Loucy (cell line): Measurements from ENCODE around the gene CKM.

ENCODE experiments used
- CTCF ChIP-seq: fragments of 200-600 bp; sonication (generic); conservative IDR thresholded peaks from 2 replicates; pipeline ENCODE4 v1.5.1; 2014; ENCODE audit warnings: mild to moderate bottlenecking, antibody characterized with exemption, low read length
- EZH2phosphoT487 ChIP-seq: fragments of 200-600 bp; IDR thresholded peaks from 2 replicates; pipeline ENCODE4 v1.6.1; 2018; ENCODE audit warnings: antibody characterized with exemption, mild to moderate bottlenecking, moderate library complexity, borderline replicate concordance

DNA sequence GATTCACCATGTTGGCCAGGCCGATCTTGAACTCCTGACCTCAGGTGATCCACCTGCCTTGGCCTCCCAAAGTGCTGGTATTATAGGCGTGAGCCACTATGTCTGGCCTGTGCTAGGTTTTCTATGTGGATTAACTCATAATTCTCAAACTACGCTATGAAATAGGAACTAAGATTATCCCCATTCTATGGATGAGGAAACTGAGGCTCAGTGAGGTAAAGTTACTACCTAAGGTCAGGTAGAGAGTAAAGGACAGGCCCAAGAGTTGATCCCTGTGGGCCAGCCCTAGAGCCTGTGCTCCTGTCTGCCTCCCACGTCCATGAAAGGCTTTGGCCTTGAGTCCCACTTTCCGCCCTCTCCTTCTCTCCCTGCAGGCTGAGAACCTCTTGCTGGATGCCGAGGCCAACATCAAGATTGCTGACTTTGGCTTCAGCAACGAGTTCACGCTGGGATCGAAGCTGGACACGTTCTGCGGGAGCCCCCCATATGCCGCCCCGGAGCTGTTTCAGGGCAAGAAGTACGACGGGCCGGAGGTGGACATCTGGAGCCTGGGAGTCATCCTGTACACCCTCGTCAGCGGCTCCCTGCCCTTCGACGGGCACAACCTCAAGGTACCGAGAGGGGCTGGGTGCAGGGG is 51.5 kb downstream of the CKM start:
- no peak for TF ChIP-seq CTCF
- no peak for TF ChIP-seq EZH2phosphoT487
